Measurements from ENCODE around the gene TIMP2.

TIMP2 gene

GRCh38 chr17:78862073-78863023 is 62.8 kb downstream of the TIMP2 start:
- DNase-seq, result no peak

GRCh38 chr17:78861229-78861628 is 64.0 kb downstream of the TIMP2 start:
- DNase-seq, result no peak

GRCh38 chr17:78859051-78859450 is 66.1 kb downstream of the TIMP2 start:
- DNase-seq, result no peak

GRCh38 chr17:78857266-78857665 is 67.9 kb downstream of the TIMP2 start:
- no peak for DNase-seq

GRCh38 chr17:78855561-78856165 is 69.5 kb downstream of the TIMP2 start:
- DNase-seq, result no peak

- DNase-seq, result no peak
These were observed 70.7 kb downstream of the TIMP2 start for GRCh38 chr17:78854508-78854907.

- DNase-seq, result no peak
These were observed 71.2 kb downstream of the TIMP2 start for GRCh38 chr17:78853926-78854394.

GRCh38 chr17:78852709-78853121 is 72.5 kb downstream of the TIMP2 start:
- DNase-seq, result no peak

- no peak for DNase-seq
These were observed 76.2 kb downstream of the TIMP2 start for GRCh38 chr17:78849026-78849425.

GRCh38 chr17:78847052-78847451 is 78.1 kb downstream of the TIMP2 start:
- DNase-seq, result no peak

- DNase-seq, result peak; percentile 13
These were observed 80.7 kb downstream of the TIMP2 start for GRCh38 chr17:78844301-78845005.

- DNase-seq, result peak; percentile 70
These were observed 82.2 kb downstream of the TIMP2 start for GRCh38 chr17:78842881-78843565.

- peak; percentile 100 for DNase-seq
These were observed 84.2 kb downstream of the TIMP2 start, which contains the start of gene USP36 for GRCh38 chr17:78840780-78841611. USP36 (minus strand) TSS chr17:78840814; CDS start chr17:78836363, 4,451 bp downstream.

GRCh38 chr17:78840530-78840779 is 84.7 kb downstream of the TIMP2 start:
- no peak for DNase-seq

- DNase-seq, result peak; percentile 63
These were observed 85.2 kb downstream of the TIMP2 start for GRCh38 chr17:78839762-78840529.

- no peak for DNase-seq
These were observed 85.9 kb downstream of the TIMP2 start for GRCh38 chr17:78839235-78839761.

GRCh38 chr17:78838574-78839005 is 86.6 kb downstream of the TIMP2 start:
- no peak for DNase-seq

GRCh38 chr17:78836420-78837021 is 88.7 kb downstream of the TIMP2 start:
- no peak for DNase-seq

- DNase-seq, result no peak
These were observed 90.6 kb downstream of the TIMP2 start for GRCh38 chr17:78834571-78834970.

GRCh38 chr17:78832541-78832810 is 92.7 kb downstream of the TIMP2 start:
- no peak for DNase-seq

Data from stimulated activated CD4-positive, alpha-beta T cell treated with anti-CD3 and anti-CD28 coated beads, Interleukin-15, amount 100 ng/mL, for 24 hours (primary cell).